WI38 (cell line): ENCODE measurements around the gene TMEM38B.

Experiments
- H3K4me3 ChIP-seq: 2 replicates; pipeline ENCODE4 v1.5.1; 2011; ENCODE audit warnings: low read depth, mild to moderate bottlenecking, control low read depth, low read length
- TF ChIP-seq, protein P1 (sequence below): IDR thresholded peaks from 2 replicates; pipeline ENCODE4 v1.5.1; 2012; ENCODE audit warnings: low read depth, mild to moderate bottlenecking, control low read depth, low read length

Gene TMEM38B, protein sequence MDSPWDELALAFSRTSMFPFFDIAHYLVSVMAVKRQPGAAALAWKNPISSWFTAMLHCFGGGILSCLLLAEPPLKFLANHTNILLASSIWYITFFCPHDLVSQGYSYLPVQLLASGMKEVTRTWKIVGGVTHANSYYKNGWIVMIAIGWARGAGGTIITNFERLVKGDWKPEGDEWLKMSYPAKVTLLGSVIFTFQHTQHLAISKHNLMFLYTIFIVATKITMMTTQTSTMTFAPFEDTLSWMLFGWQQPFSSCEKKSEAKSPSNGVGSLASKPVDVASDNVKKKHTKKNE

DNA sequence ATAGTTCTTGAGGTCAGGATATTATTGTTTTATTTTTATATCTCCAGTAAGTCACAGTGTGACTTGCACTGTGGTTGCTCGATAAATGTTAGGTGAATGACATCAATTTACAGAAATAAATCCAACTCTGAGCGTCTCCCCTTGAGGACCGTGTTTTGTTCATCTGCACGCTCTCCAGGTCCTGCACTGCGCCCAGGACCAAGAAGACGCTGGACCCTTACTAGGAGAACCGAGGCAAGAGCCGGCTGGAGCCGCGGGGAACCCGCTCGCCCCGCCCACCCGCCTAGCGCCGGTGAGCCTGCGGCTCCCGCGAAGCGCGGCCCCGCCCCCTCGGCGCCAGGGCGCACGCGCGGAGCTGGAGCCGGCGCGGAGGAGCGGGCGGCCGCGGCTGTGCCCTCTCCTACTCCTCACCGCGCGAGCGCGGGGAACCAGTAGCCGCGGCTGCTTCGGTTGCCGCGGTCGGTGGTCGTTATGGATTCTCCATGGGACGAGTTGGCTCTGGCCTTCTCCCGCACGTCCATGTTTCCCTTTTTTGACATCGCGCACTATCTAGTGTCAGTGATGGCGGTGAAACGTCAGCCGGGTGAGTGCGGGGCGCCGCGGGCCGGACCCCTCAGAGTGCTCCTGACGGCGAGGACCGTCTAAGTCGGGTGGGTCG is at the start of gene TMEM38B:
Gene TMEM38B, plus strand, starts transcription at position 352 of the 658 bp plus-strand sequence. Its CDS starts 120 bp downstream, at position 472.
- peak within 1 kb of the TSS; percentile 83 for H3K4me3 ChIP-seq
- TF ChIP-seq, protein P1, sequence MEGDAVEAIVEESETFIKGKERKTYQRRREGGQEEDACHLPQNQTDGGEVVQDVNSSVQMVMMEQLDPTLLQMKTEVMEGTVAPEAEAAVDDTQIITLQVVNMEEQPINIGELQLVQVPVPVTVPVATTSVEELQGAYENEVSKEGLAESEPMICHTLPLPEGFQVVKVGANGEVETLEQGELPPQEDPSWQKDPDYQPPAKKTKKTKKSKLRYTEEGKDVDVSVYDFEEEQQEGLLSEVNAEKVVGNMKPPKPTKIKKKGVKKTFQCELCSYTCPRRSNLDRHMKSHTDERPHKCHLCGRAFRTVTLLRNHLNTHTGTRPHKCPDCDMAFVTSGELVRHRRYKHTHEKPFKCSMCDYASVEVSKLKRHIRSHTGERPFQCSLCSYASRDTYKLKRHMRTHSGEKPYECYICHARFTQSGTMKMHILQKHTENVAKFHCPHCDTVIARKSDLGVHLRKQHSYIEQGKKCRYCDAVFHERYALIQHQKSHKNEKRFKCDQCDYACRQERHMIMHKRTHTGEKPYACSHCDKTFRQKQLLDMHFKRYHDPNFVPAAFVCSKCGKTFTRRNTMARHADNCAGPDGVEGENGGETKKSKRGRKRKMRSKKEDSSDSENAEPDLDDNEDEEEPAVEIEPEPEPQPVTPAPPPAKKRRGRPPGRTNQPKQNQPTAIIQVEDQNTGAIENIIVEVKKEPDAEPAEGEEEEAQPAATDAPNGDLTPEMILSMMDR, result no peak

DNA sequence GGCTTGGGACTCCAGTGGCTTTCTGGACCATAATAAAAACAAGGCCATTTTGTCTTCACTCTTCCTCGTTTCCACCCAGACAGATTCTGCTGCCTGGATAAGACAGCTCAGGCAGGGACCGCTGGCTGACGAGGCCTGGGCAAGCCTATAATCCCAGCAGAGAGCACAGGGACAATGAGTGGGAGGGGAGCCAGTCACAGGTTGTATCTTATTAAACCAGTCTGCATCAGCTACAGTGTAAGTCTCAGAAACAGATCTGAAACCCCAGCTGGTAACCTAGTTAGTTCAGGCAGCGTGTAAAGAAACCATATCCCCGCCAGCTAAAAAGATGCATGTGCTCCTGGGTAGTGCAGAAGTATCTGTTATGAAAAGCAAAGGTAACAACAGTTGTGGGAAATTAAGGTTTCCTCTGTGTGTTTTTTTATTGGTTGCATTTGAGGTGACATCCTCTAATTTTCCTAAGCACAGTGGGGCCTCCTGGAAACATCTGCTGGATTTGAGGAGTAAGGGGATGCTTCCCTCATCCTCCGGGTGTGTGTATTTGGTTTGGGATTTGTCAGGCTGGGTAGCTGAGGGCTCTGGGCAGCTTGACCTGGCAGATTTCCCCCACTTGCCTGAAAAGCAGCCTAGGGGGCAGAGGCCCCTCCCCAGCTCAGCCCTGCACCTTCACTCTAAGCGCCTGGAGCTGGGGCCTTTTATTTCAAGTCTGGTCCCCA is 47.3 kb upstream of the TMEM38B start:
- TF ChIP-seq, protein P1, result no peak
- H3K4me3 ChIP-seq, result no peak overlapping the region

DNA sequence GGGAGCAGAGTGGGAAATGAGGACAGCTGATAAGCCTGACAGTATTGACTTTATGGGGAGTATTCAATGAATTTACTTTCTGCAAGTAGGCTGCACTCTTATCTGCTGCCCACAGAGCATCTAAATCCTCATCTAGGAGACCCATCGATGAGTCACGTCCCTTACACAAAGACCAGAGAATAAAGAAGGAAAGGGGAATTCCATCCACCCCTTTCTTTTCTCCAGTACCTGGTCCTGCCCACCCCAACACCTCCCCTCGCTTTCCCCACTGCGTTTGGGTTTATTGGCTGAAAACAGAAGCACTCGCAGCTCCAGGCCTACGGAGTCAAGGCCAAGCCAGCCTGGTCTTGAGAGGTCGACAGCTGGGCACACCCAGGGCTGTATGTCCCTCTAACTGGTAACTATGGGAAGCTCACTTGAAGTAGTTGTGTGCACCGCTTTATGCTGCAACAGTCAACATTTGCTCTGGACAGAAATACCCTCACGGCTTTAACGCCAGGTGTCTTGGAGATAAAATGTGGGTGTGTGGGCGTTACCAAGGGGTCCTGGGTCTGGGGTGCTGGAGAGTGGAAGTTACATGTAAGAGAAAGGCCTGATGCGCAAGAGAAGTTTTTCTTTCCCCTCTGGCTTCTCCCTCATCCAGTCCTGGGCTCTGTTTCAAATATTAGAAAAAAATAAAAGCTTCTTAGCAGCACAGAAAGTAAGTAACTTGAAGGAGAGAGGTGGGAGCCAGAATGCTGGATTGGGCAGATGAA is 46.6 kb upstream of the TMEM38B start:
- H3K4me3 ChIP-seq, result no peak overlapping the region
- TF ChIP-seq, protein P1, result no peak

DNA sequence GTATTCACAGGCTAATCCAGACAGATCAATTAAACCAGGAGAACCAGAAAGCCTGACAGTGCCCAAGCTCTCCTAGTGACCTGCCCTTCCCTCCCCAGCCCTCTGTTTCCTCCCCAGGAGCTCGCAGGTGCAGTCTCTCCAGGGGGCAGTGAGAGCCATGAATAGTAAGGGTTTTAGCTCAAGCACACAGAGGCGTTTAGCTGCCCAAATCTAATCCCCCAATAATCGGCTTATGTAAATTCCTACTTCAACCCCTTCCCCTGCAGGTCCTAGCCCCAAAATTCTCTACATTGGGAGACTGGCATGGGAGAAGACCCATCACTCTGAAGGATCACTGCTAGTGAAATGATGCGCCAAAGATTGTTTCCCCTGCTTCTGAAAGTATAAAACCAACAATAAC is 42.5 kb upstream of the TMEM38B start:
- no peak overlapping the region for H3K4me3 ChIP-seq
- TF ChIP-seq, protein P1, result no peak

DNA sequence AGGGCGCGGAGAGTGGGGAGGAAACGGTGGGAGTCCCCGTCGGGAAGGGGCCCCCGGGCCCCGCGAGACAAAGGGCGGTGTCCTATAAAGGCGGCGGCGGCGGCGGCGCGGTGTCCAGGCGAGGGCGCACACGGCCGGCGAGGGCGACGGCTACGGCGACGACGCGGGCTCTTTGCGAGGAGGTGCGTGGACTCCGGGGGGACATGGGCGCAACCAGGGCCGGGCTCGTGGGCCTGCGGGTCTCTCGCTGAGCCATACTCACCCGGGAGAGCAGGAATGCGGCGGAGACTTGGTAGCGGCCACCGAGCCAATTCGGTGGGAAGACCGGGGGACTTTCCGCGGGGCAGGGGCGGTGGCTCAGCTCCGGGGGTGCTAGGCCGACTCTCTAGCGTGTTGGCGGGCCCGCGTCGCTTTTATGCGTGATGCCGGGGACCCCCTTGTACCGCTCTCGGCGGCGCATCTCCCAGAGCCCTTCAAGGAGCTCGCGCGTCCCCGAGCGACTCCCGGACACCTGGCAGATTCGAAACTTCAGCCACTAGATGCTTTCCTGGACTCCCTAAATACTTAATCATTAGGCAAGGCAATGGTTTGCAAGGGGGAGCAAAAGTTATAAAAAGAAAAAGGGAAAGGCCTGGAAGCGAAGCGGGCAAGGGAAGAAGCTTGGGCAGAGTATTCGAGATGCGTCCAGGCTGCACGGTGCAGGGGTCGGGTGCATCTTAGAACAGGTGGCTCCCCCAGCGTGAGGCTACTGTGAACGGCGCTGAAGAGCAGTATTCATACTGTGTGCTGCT is 38.0 kb upstream of the TMEM38B start:
- TF ChIP-seq, protein P1, result no peak; the same call in 1 of the 2 replicates
- H3K4me3 ChIP-seq, result peak overlapping the region; percentile 53

DNA sequence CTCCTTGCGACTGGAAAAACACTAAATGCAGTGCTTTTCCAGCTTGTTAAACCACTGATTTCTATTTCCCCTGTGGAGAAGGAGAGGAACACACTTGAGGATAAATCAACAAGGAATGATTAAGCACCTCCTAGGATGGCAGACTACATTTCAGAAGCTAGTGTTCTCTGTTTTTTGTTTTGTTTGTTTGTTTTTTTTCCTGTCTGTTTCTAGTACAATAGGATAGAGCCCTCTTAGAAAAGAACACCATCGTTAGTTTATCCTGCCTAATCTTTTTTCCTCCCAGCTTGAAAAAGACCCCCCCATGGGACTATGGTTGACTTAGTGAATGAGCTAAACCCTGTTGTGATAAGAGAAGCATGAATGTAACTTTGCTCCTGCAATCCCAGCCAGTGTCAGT is 36.0 kb upstream of the TMEM38B start:
- H3K4me3 ChIP-seq, result no peak overlapping the region
- TF ChIP-seq, protein P1, result no peak
